ENCODE results near the gene FBLN1.

GRCh38 chr22:45636683-45637082 lies 134.0 kb downstream of the FBLN1 start:
- TF ChIP-seq CSRNP3 (CRISPR knock-in tag; IDR thresholded peaks at IDR 0.05) (no peak), TOX (CRISPR knock-in tag; IDR thresholded peaks at IDR 0.05; ENCODE audit: borderline replicate concordance) (no peak), ARNTL (CRISPR knock-in tag; IDR thresholded peaks at IDR 0.05; ENCODE audit: borderline replicate concordance, low read depth) (no peak), OSR1 (CRISPR knock-in tag; IDR thresholded peaks at IDR 0.05) (no peak)
